CD14-positive monocyte (primary cell): ENCODE results near the gene CKAP5. TPM values are rescaled to one million over a fixed set of nuclear protein-coding genes. Genes with fewer than 3 reads are reported as not detected.

Experiments
- DNase-seq, 3 donors: peaks; one replicate each; pipeline ENCODE4 v3.0.0-alpha.2; 2011 to 2022
- H2AFZ ChIP-seq: 2 replicates; pipeline ENCODE4 v1.6.0; 2012; ENCODE audit warnings: mild to moderate bottlenecking, low read depth, low read length, inconsistent platforms; ENCODE audit not compliant: insufficient read depth, poor library complexity, severe bottlenecking
- H3K27ac ChIP-seq, 2 donors: 1 replicate in 1 of 2; 2 replicates in 1 of 2; pipeline ENCODE4 v1.5.1; 2012 to 2013; ENCODE audit warnings: low read length in 2 of 2, control low read depth in 1 of 2, inconsistent platforms in 1 of 2, low read depth in 1 of 2, mild to moderate bottlenecking in 1 of 2
- H3K27me3 ChIP-seq, 2 donors: one replicate each; pipeline versions ENCODE4 v1.6.0 to v1.6.1; 2011 to 2013; ENCODE audit warnings: low read length in 2 of 2; ENCODE audit not compliant: control insufficient read depth in 2 of 2, insufficient read depth in 2 of 2
- H3K36me3 ChIP-seq, 2 donors: replicated peaks in 1 of 2; 1 replicate in 1 of 2; 2 replicates in 1 of 2; pipeline versions ENCODE4 v1.5.1 to v1.6.1; 2012 to 2013; ENCODE audit warnings: low read length in 2 of 2, control low read depth in 1 of 2, inconsistent platforms in 1 of 2, mild to moderate bottlenecking in 1 of 2; ENCODE audit not compliant: insufficient read depth in 2 of 2, control insufficient read depth in 1 of 2
- H3K4me1 ChIP-seq, 2 donors: 1 replicate in 1 of 2; 2 replicates in 1 of 2; pipeline versions ENCODE4 v1.5.1 to v1.6.1; 2012 to 2013; ENCODE audit warnings: low read length in 2 of 2, control low read depth in 1 of 2, inconsistent platforms in 1 of 2, mild to moderate bottlenecking in 1 of 2, moderate library complexity in 1 of 2; ENCODE audit not compliant: insufficient read depth in 2 of 2, control insufficient read depth in 1 of 2
- H3K4me2 ChIP-seq: replicated peaks from 2 replicates; pipeline ENCODE3; 2012; ENCODE audit warnings: low read length, moderate library complexity, mild to moderate bottlenecking; ENCODE audit not compliant: poor library complexity, severe bottlenecking; ENCODE audit errors: extremely low read depth
- H3K4me3 ChIP-seq, 3 experiments: fragments of 200-600 bp in 1 of 3; sonication (generic) in 1 of 3; replicated peaks in 1 of 3; 1 replicate in 2 of 3; 2 replicates in 1 of 3; pipeline ENCODE4 v1.5.1; 2011 to 2013; ENCODE audit warnings: low read length in 3 of 3, mild to moderate bottlenecking in 3 of 3, control low read depth in 2 of 3, low read depth in 2 of 3, inconsistent platforms in 1 of 3, moderate library complexity in 1 of 3
- H3K79me2 ChIP-seq: 2 replicates; pipeline ENCODE4 v1.6.0; 2012; ENCODE audit warnings: mild to moderate bottlenecking, control low read depth, inconsistent platforms, low read length, moderate library complexity; ENCODE audit not compliant: insufficient read depth
- H3K9ac ChIP-seq: 2 replicates; pipeline ENCODE4 v1.6.0; 2017; ENCODE audit warnings: low read length, mild to moderate bottlenecking; ENCODE audit not compliant: insufficient read depth, poor library complexity, severe bottlenecking
- H3K9me3 ChIP-seq, 2 donors: replicated peaks in 1 of 2; 1 replicate in 1 of 2; 2 replicates in 1 of 2; pipeline versions ENCODE4 v1.5.1 to v1.6.1; 2012 to 2013; ENCODE audit warnings: low read length in 2 of 2, control low read depth in 1 of 2; ENCODE audit not compliant: control insufficient read depth in 1 of 2, insufficient read depth in 1 of 2
- H4K20me1 ChIP-seq: 2 replicates; pipeline ENCODE4 v1.6.0; 2012; ENCODE audit warnings: mild to moderate bottlenecking, low read length, control low read depth, moderate library complexity; ENCODE audit not compliant: insufficient read depth
- H3K27ac Mint-ChIP-seq, 7 donors: one replicate each; pipeline ENCODE4 v1.8.0; 2020; ENCODE audit warnings: mild to moderate bottlenecking in 7 of 7, mixed read lengths in 7 of 7, moderate library complexity in 6 of 7, inconsistent platforms in 2 of 7
- H3K27me3 Mint-ChIP-seq, 3 donors: one replicate each; pipeline ENCODE4 v1.8.0; 2021 to 2022; ENCODE audit warnings: low read depth in 3 of 3, mild to moderate bottlenecking in 3 of 3, mixed read lengths in 3 of 3, moderate library complexity in 3 of 3, inconsistent platforms in 1 of 3
- H3K36me3 Mint-ChIP-seq, 2 donors: one replicate each; pipeline ENCODE4 v1.8.0; 2020; ENCODE audit warnings: mixed read lengths in 2 of 2, inconsistent platforms in 1 of 2, mild to moderate bottlenecking in 1 of 2
- H3K4me1 Mint-ChIP-seq: one replicate; pipeline ENCODE4 v1.8.0; 2020; ENCODE audit warnings: mild to moderate bottlenecking, mixed read lengths
- H3K4me3 Mint-ChIP-seq, 2 donors: one replicate each; pipeline ENCODE4 v1.8.0; 2020; ENCODE audit warnings: mild to moderate bottlenecking in 2 of 2, mixed read lengths in 2 of 2, moderate library complexity in 1 of 2
- H3K9me3 Mint-ChIP-seq, 7 donors: one replicate each; pipeline ENCODE4 v1.8.0; 2020 to 2022; ENCODE audit warnings: mixed read lengths in 7 of 7, mild to moderate bottlenecking in 6 of 7, moderate library complexity in 6 of 7, inconsistent platforms in 2 of 7
- WGBS: methylation state at CpG from one replicate; pipeline ENCODE4 v1.1.5; 2013; ENCODE audit warnings: missing lambda C conversion rate; ENCODE audit not compliant: insufficient coverage; 5-methylcytosine and 5-hydroxymethylcytosine counted together
- intact Hi-C, 2 donors: fragments of 100-400 bp; cut with micrococcal nuclease; formaldehyde crosslinking; loops; one replicate each; pipeline versions ENCODE4 v1.15.0 to v1.15.1; 2023
- polyA plus RNA-seq, 3 donors: library from polyadenylated mRNA; depleted of rRNA in 1 of 3; unstranded in 2 of 3; stranded (reverse) in 1 of 3; fragments of 300-500 nt in 2 of 3; fragments of >200 nt in 1 of 3; fragmentation: Illumina TruSeq in 2 of 3; gene quantifications; 1 replicate in 2 of 3; 2 replicates in 1 of 3; pipeline ENCODE4 v1.2.3, GENCODE V29; 2012 to 2021
- TF ChIP-seq, protein P1 (sequence below): fragments of 200-600 bp; IDR thresholded peaks from one replicate; pipeline ENCODE4 v1.8.0; 2022; ENCODE audit warnings: antibody characterized with exemption, mild to moderate bottlenecking

Gene CKAP5
- polyA plus RNA-seq, 3 donors, result 6.4 to 10.2 (median 7.9) TPM

DNA sequence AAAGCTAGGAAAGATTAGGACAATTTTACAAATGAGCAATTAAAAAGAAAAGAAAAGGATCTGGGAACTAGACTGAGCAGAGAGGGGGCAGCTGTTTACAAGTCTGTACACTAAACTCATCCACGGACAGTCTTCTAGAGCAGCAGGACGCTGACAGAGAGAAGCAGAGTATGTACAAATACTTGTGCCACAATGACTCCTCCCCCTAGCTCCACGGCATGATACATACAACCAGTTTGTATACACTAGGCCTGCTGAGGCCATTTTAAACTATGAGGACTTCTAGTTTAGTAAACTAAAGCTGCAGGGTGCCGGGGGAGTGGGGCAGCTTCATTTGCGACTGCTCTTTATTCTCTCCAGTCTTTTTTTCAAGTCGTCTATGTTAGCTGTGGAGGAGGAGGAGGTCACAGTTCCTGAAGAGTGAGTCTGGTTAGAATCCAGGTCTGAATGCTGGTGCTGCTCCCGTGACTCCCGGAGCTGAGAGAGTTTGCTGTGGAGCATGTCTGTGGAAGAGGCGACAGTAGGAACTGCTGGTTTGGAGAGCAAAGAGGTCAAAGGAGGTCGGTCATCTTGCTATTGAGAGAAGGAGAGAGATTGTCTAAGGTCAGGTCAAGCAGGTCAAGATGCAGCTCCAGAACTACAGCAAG, 102.3 kb downstream of the CKAP5 start:
- H3K27ac ChIP-seq, result no peak overlapping the region
- H3K36me3 ChIP-seq, result peaks cover 69 to 79% of the 10 kb centered on the region in 2 donors
- WGBS, result 92% methylated on average over 8 of the region's 10 CpGs

DNA sequence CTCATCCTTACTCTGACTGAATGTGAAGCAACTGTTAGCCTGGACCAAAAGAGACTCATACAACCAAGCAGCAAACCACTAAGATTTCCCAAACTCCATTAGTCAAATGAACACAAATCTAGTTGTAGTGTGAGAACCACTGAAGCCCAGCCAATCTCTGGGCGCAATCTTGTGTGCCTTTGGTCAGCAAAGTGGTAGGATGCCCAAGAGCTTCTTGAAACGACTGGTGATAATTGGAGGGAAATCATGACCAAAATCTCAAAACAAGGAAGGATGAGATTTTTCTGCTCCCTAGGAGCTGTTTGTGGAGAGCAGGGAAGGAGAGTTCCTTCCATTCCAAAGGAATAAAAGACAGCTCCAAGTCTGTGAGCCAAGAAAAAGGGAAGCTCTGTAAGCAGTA, 103.0 kb downstream of the CKAP5 start:
- no peaks in the 10 kb centered on the region for H3K27me3 ChIP-seq
- Mint-ChIP-seq H3K9me3 (no peaks in the 10 kb centered on the region), H3K36me3 (peaks cover 65 to 76% of the 10 kb centered on the region in 2 donors), H3K27ac (no peak overlapping the region), H3K4me3 (no peak overlapping the region), H3K27me3 (peaks cover 0 to 1% (median 1%) of the 10 kb centered on the region in 3 donors), H3K4me1 (no peaks in the 10 kb centered on the region)
- no peak overlapping the region for H3K4me2 ChIP-seq
- no peak overlapping the region for H3K9ac ChIP-seq
- H3K36me3 ChIP-seq, result peaks cover 66 to 71% of the 10 kb centered on the region in 2 donors
- H3K27ac ChIP-seq, result no peak overlapping the region
- no CpG with 5 or more reads among the region's 2 CpGs for WGBS
- no peak overlapping the region for H2AFZ ChIP-seq
- intact Hi-C loops, result no loop called here
- no peaks in the 10 kb centered on the region for H4K20me1 ChIP-seq
- DNase-seq, result no peak
- no peaks in the 10 kb centered on the region for H3K79me2 ChIP-seq
- H3K4me3 ChIP-seq, result no peak overlapping the region
- no peaks in the 10 kb centered on the region for H3K9me3 ChIP-seq
- TF ChIP-seq, protein P1, sequence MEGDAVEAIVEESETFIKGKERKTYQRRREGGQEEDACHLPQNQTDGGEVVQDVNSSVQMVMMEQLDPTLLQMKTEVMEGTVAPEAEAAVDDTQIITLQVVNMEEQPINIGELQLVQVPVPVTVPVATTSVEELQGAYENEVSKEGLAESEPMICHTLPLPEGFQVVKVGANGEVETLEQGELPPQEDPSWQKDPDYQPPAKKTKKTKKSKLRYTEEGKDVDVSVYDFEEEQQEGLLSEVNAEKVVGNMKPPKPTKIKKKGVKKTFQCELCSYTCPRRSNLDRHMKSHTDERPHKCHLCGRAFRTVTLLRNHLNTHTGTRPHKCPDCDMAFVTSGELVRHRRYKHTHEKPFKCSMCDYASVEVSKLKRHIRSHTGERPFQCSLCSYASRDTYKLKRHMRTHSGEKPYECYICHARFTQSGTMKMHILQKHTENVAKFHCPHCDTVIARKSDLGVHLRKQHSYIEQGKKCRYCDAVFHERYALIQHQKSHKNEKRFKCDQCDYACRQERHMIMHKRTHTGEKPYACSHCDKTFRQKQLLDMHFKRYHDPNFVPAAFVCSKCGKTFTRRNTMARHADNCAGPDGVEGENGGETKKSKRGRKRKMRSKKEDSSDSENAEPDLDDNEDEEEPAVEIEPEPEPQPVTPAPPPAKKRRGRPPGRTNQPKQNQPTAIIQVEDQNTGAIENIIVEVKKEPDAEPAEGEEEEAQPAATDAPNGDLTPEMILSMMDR, result no peak
- no peaks in the 10 kb centered on the region for H3K4me1 ChIP-seq

More for the DNA sequence above, 102.3 kb downstream of the CKAP5 start:
- Histone ChIP-seq H3K79me2 (no peaks in the 10 kb centered on the region), H3K4me2 (no peak overlapping the region), H3K9ac (no peak overlapping the region), H3K4me1 (no peaks in the 10 kb centered on the region), H4K20me1 (no peaks in the 10 kb centered on the region), H3K4me3 (no peak overlapping the region), H3K9me3 (no peaks in the 10 kb centered on the region), H2AFZ (no peak overlapping the region), H3K27me3 (no peaks in the 10 kb centered on the region)
- DNase-seq, result no peak
- TF ChIP-seq, protein P1, result no peak
- peaks cover 68 to 81% of the 10 kb centered on the region in 2 donors for H3K36me3 Mint-ChIP-seq
- no peaks in the 10 kb centered on the region for H3K9me3 Mint-ChIP-seq
- no peaks in the 10 kb centered on the region for H3K4me1 Mint-ChIP-seq
- no peak overlapping the region for H3K4me3 Mint-ChIP-seq
- H3K27ac Mint-ChIP-seq, result no peak overlapping the region
- intact Hi-C loops, result no loop called here
- peaks cover 0 to 1% (median 1%) of the 10 kb centered on the region in 3 donors for H3K27me3 Mint-ChIP-seq
